ENCODE results near the gene TPSD1. TPM values are rescaled to one million over a fixed set of nuclear protein-coding genes. Genes with fewer than 3 reads are reported as not detected.

The TPSD1 gene
- total RNA-seq, 1 donor from 2014 or later: not detected

- intact Hi-C loops (cut with micrococcal nuclease): no loop called here
- Mint-ChIP-seq H3K36me3 (ENCODE audit: low read depth) (no peaks in the 10 kb centered on the region), H3K9me3 (no peaks in the 10 kb centered on the region), H3K4me1 (no peaks in the 10 kb centered on the region), H3K4me3 (no peak overlapping the region), H3K27ac (no peak overlapping the region), H3K27me3 (no peaks in the 10 kb centered on the region)
- no peak for DNase-seq
Observed at GRCh38 chr16:1216681-1217400, 39.0 kb upstream of the TPSD1 start.

GRCh38 chr16:1217526-1217925 lies 38.3 kb upstream of the TPSD1 start:
- Mint-ChIP-seq H3K27me3 (no peaks in the 10 kb centered on the region), H3K9me3 (no peaks in the 10 kb centered on the region), H3K4me3 (no peak overlapping the region), H3K27ac (no peak overlapping the region), H3K36me3 (ENCODE audit: low read depth) (no peaks in the 10 kb centered on the region), H3K4me1 (no peaks in the 10 kb centered on the region)
- DNase-seq: no peak
- intact Hi-C loops (cut with micrococcal nuclease): no loop called here

DNA sequence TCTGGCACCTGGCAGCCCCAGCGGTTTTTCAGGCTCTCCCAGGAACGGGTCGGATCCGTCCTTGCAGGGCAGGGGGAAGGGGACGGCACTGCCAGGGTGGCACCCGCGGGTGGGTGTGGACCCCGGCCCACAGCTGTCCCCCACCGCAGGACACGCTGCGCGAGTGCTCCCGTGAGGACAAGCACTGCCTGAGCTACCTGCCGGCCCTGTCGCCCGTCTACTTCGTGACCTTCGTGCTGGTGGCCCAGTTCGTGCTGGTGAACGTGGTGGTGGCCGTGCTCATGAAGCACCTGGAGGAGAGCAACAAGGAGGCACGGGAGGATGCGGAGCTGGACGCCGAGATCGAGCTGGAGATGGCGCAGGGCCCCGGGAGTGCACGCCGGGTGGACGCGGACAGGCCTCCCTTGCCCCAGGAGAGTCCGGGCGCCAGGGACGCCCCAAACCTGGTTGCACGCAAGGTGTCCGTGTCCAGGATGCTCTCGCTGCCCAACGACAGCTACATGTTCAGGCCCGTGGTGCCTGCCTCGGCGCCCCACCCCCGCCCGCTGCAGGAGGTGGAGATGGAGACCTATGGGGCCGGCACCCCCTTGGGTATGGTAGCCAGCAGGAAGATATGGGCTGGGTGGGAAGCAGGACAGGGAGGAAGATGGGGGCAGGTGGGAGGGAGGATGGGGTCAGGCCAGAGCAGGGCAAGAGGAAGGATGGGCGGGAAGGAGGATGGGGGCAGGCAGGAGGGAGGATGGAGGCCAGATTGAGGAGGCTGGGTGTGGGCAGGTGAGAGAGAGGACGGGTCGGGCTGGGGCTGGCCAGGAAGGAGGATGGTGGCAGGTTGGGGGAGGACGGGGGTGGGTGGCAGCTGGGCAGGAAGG lies 37.6 kb upstream of the TPSD1 start:
- no peak for DNase-seq
- H3K36me3 Mint-ChIP-seq (ENCODE audit: low read depth): no peaks in the 10 kb centered on the region
- no peak overlapping the region for H3K27ac Mint-ChIP-seq
- no peaks in the 10 kb centered on the region for H3K4me1 Mint-ChIP-seq
- no peaks in the 10 kb centered on the region for H3K9me3 Mint-ChIP-seq
- intact Hi-C loops (cut with micrococcal nuclease): no loop called here
- H3K27me3 Mint-ChIP-seq: no peaks in the 10 kb centered on the region
- H3K4me3 Mint-ChIP-seq: no peak overlapping the region

DNA sequence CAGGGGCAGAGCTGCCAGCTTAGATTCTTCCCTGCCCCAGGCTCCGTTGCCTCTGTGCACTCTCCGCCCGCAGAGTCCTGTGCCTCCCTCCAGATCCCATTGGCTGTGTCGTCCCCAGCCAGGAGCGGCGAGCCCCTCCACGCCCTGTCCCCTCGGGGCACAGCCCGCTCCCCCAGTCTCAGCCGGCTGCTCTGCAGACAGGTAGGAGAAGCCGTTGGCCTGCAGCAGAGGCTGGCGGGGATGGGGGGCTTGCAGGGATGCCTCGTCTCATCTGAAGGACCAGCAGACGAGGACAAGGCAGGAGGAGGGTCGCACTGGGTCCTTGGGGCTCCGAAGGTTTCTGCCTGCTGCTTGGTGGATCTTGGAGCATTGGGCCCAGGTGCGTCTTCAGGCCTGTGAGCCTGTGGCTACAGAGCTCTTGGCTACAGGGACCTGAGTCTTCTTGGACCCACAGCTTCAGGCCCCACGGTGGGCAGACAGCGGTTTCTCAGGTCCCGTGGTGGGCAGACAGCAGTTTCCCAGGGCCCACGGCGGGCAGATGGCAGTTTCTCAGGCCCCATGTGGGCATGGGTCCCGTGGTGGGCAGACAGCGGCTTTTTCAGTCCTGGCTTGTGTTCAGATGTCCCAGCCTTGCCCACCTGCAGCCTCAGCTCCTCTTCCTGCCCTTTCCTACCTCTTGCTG lies 36.8 kb upstream of the TPSD1 start:
- DNase-seq: no peak
- H3K4me3 Mint-ChIP-seq: no peak overlapping the region
- no peaks in the 10 kb centered on the region for H3K27me3 Mint-ChIP-seq
- H3K4me1 Mint-ChIP-seq: no peaks in the 10 kb centered on the region
- H3K9me3 Mint-ChIP-seq: no peaks in the 10 kb centered on the region
- no peak overlapping the region for H3K27ac Mint-ChIP-seq
- intact Hi-C loops (cut with micrococcal nuclease): no loop called here
- no peaks in the 10 kb centered on the region for H3K36me3 Mint-ChIP-seq (ENCODE audit: low read depth)

DNA sequence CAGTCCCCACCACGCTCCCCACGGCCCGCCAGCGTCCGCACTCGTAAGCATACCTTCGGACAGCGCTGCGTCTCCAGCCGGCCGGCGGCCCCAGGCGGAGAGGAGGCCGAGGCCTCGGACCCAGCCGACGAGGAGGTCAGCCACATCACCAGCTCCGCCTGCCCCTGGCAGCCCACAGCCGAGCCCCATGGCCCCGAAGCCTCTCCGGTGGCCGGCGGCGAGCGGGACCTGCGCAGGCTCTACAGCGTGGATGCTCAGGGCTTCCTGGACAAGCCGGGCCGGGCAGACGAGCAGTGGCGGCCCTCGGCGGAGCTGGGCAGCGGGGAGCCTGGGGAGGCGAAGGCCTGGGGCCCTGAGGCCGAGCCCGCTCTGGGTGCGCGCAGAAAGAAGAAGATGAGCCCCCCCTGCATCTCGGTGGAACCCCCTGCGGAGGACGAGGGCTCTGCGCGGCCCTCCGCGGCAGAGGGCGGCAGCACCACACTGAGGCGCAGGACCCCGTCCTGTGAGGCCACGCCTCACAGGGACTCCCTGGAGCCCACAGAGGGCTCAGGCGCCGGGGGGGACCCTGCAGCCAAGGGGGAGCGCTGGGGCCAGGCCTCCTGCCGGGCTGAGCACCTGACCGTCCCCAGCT lies 35.7 kb upstream of the TPSD1 start:
- H3K36me3 Mint-ChIP-seq (ENCODE audit: low read depth): no peaks in the 10 kb centered on the region
- no peaks in the 10 kb centered on the region for H3K9me3 Mint-ChIP-seq
- H3K27ac Mint-ChIP-seq: no peak overlapping the region
- no peak overlapping the region for H3K4me3 Mint-ChIP-seq
- DNase-seq: no peak
- H3K4me1 Mint-ChIP-seq: no peaks in the 10 kb centered on the region
- H3K27me3 Mint-ChIP-seq: no peaks in the 10 kb centered on the region
- intact Hi-C loops (cut with micrococcal nuclease): no loop called here

DNA sequence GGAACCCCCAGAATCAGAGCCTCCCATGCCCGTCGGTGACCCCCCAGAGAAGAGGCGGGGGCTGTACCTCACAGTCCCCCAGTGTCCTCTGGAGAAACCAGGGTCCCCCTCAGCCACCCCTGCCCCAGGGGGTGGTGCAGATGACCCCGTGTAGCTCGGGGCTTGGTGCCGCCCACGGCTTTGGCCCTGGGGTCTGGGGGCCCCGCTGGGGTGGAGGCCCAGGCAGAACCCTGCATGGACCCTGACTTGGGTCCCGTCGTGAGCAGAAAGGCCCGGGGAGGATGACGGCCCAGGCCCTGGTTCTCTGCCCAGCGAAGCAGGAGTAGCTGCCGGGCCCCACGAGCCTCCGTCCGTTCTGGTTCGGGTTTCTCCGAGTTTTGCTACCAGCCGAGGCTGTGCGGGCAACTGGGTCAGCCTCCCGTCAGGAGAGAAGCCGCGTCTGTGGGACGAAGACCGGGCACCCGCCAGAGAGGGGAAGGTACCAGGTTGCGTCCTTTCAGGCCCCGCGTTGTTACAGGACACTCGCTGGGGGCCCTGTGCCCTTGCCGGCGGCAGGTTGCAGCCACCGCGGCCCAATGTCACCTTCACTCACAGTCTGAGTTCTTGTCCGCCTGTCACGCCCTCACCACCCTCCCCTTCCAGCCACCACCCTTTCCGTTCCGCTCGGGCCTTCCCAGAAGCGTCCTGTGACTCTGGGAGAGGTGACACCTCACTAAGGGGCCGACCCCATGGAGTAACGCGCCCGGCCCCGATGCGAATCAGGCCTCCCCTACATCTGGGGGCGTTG lies 34.8 kb upstream of the TPSD1 start:
- no peaks in the 10 kb centered on the region for H3K4me1 Mint-ChIP-seq
- H3K27ac Mint-ChIP-seq: no peak overlapping the region
- intact Hi-C loops (cut with micrococcal nuclease): no loop called here
- DNase-seq: no peak
- H3K4me3 Mint-ChIP-seq: no peak overlapping the region
- no peaks in the 10 kb centered on the region for H3K27me3 Mint-ChIP-seq
- no peaks in the 10 kb centered on the region for H3K36me3 Mint-ChIP-seq (ENCODE audit: low read depth)
- no peaks in the 10 kb centered on the region for H3K9me3 Mint-ChIP-seq

DNA sequence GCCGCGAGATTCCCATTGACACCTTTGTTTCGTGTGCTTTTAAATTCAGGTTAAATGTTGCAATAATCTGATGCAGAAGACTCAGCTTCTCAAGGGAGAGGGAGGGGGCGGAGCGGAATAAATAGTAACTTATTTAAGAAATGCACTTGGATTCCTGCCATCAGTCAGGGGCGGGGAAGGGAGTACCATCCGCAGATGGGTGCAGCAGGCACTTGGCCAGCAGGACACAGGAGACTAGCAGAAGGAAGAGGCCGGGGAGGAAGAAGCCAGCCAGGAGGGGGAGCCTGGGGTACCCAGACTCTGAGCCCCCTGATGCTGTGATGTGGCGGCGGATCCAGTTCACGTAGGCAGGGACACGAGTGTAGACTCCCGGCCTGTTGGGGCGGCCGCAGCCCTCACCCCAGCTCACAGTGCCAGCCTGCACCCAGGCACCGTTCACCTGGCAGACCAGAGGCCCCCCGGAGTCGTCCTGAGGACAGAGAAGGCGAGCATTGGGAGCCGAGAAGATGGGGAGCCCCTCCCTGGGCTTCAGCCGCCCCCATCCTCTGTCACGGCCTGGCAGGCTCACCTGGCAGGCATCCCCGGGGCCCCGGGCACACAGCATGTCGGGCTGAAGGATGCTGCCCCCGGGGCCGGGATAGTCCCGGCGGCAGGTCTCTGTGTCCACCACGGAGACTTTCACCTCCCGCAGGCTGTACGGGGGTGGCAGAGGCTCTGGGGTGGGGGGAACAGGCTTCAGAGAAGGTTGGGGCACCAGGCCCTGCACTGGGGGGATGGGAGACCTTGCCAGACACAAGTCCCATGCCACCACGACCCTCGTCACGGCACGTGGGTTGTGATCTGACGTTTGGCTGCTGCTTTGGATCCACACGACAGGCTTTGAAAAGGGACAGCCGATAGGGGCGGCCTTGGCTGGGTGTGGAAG lies 34.0 kb upstream of the TPSD1 start:
- no peaks in the 10 kb centered on the region for H3K9me3 Mint-ChIP-seq
- no peaks in the 10 kb centered on the region for H3K36me3 Mint-ChIP-seq (ENCODE audit: low read depth)
- H3K27ac Mint-ChIP-seq: no peak overlapping the region
- DNase-seq: no peak
- H3K4me1 Mint-ChIP-seq: no peaks in the 10 kb centered on the region
- intact Hi-C loops (cut with micrococcal nuclease): no loop called here
- H3K4me3 Mint-ChIP-seq: no peak overlapping the region
- H3K27me3 Mint-ChIP-seq: no peaks in the 10 kb centered on the region

GRCh38 chr16:1222553-1223354 lies 33.1 kb upstream of the TPSD1 start:
- Mint-ChIP-seq H3K9me3 (no peaks in the 10 kb centered on the region), H3K4me1 (no peaks in the 10 kb centered on the region), H3K36me3 (ENCODE audit: low read depth) (no peaks in the 10 kb centered on the region), H3K27ac (no peak overlapping the region), H3K27me3 (no peaks in the 10 kb centered on the region), H3K4me3 (no peak overlapping the region)
- intact Hi-C loops (cut with micrococcal nuclease): no loop called here
- DNase-seq: no peak

GRCh38 chr16:1223355-1224214 lies 32.3 kb upstream of the TPSD1 start:
- Mint-ChIP-seq H3K36me3 (ENCODE audit: low read depth) (no peaks in the 10 kb centered on the region), H3K4me3 (no peak overlapping the region), H3K27me3 (no peaks in the 10 kb centered on the region), H3K9me3 (no peaks in the 10 kb centered on the region), H3K4me1 (no peaks in the 10 kb centered on the region), H3K27ac (no peak overlapping the region)
- no peak for DNase-seq
- intact Hi-C loops (cut with micrococcal nuclease): no loop called here

DNA sequence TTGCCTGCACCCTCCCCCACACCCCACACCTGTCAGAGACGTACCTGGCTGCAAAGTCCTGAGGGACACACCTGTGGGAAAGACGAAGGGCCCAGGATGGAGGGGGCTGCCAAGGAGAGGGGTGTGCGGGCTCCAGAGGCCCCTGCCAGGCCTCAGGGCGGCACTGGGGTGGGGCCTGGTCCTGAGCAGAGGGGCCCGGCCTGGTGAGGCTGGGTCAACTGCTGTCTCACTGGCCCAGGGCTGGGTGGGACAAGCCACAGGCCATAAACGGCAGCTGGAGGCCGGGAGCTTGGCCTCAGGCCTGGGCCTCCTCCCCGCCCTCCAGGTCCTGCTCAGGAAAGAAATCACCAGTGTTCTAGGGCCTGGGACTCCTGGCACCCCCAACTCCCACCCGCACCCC lies 31.3 kb upstream of the TPSD1 start:
- Mint-ChIP-seq H3K27ac (no peak overlapping the region), H3K4me3 (no peak overlapping the region), H3K36me3 (ENCODE audit: low read depth) (no peaks in the 10 kb centered on the region), H3K9me3 (no peaks in the 10 kb centered on the region), H3K4me1 (no peaks in the 10 kb centered on the region), H3K27me3 (no peaks in the 10 kb centered on the region)
- DNase-seq: no peak
- intact Hi-C loops (cut with micrococcal nuclease): no loop called here

GRCh38 chr16:1225051-1225451 lies 30.8 kb upstream of the TPSD1 start, which contains the start of gene TPSG1:
Gene TPSG1 (minus strand): TSS chr16:1225268. CDS start chr16:1225252, 16 bp downstream.
- H3K9me3 Mint-ChIP-seq: no peaks in the 10 kb centered on the region
- H3K27me3 Mint-ChIP-seq: no peaks in the 10 kb centered on the region
- no peak within 1 kb of the TSS for H3K4me3 Mint-ChIP-seq
- H3K4me1 Mint-ChIP-seq: no peaks in the 10 kb centered on the region
- no peaks in the 10 kb centered on the region for H3K36me3 Mint-ChIP-seq (ENCODE audit: low read depth)
- intact Hi-C loops (cut with micrococcal nuclease): no loop called here
- no peak within 1 kb of the TSS for H3K27ac Mint-ChIP-seq
- no peak for DNase-seq
